CD4-positive, alpha-beta T cell treated with Interferon alpha-2 for 1 hour (primary cell): ENCODE measurements around the gene CRADD.
"Not testable (repeated sequence)": the region's sequence is repeated elsewhere in the genome, so short reads cannot be mapped to it uniquely, and the experiment has no call there.

Source experiments
- DNase-seq, 2 donors: peaks; one replicate each; pipeline ENCODE4 v3.0.0-alpha.2; 2020 to 2022

The CRADD gene

DNA sequence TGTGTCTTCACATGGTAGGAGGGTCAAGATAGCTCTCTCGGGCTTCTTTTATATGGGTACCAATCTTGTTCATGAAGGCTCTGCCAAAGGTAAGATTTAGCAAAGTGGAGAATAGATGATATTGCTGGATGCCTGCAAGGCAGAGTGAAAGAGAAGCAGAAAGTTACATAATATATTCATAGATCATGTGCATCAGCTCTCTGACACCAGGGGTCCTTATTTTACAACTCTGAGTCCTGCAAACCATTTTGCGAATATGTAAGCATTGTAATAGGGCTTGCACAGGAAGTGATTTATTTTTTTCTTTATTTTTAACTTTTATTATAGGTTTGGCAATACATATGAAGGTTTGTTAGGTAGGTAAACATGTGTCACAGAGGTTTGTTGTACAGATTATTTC lies 31.8 kb downstream of the CRADD start:
- no peak for DNase-seq

- DNase-seq = no peak
These were observed 32.2 kb downstream of the CRADD start for GRCh38 chr12:93709386-93709785.

DNA sequence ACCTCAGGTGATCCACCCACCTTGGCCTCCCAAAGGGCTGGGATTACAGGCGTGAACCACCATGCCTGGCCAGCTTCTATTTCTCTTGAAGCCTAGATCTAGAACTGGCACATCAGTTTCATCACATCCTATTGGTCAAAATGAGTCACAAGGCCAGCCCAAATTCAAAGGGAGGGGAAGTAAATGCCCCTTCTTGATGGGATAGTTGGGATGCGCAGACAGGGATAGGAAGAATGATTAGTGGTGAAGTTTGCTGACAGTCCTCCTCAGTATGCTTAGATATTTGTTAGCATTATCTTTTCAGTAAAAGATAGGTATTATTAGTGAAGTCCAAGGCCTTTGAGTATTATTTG lies 33.4 kb downstream of the CRADD start:
- no peak for DNase-seq

DNA sequence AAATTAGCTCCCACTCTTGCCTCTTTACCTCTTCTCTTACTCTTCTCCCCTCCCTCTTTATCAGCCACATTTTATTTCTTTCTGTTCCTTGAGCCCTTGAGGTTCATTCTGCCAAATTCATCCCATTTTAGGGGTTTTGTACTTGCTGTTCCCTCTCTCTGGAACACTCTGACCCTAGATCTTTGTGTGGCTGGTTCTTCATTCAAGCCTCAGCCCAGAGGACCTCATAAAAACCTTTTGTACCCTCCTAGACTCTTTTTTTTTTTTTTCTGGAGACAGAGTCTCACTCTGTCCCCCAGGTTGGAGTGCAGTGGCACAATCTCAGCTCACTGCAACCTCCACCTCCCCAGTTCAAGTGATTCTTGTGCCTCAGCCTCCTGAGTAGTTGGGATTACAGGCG lies 34.3 kb downstream of the CRADD start:
- DNase-seq = not testable (repeated sequence)

- DNase-seq = no peak
These were observed 35.0 kb downstream of the CRADD start for GRCh38 chr12:93712200-93712599.

DNA sequence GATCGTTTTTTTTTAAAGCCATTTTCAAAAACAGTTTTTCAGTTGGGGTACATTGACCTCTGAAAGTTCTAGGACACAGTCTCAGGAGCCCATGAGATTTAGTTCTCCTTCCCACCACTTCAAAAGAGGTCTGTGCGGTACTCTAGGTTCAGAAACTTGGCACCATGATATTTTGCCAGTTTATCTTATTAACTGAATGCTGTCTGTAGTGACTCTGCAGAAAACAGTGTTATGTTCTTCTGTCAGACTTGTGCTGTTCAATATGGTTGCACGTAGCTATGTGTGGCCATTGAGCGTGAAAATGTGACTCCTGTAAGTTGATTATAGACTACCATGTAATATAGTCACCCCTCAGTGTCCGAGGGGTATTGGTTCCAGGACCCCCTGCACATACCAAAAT lies 35.9 kb downstream of the CRADD start:
- no peak for DNase-seq

GRCh38 chr12:93713800-93714199 lies 36.6 kb downstream of the CRADD start:
- no peak for DNase-seq

DNA sequence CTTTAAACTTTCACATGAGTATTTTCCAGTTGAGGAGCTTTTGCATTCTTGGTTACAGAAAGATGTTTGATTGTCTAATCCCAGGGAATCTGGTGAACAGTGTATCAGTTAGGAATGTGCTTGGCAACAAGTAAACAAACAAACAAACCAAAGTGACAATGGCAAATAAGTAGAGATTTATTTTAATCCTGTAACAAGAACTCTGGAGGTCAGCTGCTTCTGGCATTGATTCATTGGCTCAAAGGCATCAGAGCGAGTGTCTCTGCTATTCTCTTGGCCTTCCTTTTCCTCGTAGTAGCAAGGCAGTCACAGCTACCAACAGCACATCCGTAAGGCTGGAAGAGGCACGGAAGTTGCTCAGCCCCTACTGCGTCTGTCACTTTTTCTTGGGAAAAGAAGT lies 37.2 kb downstream of the CRADD start:
- no peak for DNase-seq

GRCh38 chr12:93719710-93720109 lies 42.5 kb downstream of the CRADD start:
- no peak for DNase-seq

DNA sequence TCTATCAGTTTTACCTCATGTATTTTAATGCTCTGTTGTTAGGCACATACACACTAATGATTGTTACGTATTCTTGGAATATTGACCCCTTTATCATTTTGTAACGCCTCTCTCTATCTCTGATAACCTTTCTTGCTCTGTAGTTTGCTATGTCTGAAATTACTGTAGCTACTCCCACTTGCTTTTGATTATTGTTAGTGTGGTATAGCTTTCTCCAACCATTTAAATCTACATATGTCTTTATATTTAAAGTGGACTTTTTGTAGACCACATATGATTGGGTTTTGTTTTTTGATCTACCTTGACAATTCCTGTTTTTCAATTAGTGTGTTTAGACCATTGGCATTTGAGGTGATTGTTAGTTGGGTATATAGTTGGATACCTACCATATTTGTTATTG lies 43.4 kb downstream of the CRADD start:
- no peak for DNase-seq

- DNase-seq = no peak
These were observed 45.0 kb downstream of the CRADD start for GRCh38 chr12:93722179-93722578.

- no peak for DNase-seq
These were observed 45.8 kb downstream of the CRADD start for GRCh38 chr12:93722835-93723567.

DNA sequence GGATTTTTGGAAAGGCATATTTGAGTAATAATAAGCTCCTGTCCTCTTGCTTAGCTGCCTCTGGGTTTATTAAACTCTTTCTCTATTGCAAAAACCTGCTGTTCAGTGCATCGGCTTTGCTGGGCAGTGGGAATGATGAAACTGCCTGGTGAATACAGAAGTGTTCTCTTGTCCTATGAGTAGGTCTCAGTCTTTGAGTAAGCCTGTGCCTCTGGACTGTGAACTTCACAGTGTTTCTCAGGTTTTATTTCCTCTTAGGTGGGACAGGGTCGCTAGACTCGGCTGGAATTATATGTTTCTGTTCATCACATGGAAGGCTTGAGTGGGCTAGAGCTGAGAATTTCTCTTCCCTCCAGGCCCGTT lies 46.4 kb downstream of the CRADD start:
- DNase-seq = no peak

DNA sequence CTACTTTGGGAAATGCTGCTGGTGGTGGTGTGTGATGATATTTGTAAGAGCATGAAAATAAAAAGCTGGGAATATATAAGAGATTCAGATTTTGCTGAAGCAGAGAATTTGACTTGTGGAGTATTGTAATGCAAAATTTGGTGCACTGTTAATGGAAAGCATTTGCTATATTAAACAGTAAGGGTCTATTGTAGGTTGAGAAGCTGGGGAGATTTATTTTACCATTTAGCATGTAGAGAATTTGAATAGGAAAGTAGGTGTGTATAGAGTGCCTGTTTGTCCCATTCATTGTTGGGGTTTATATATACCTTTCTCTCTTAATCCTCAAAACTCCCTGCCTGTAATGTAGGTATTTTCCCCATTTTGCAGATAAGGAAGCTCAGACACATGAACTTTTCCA lies 48.4 kb downstream of the CRADD start:
- DNase-seq = no peak

- no peak for DNase-seq
These were observed 50.1 kb downstream of the CRADD start for GRCh38 chr12:93727195-93727811.

DNA sequence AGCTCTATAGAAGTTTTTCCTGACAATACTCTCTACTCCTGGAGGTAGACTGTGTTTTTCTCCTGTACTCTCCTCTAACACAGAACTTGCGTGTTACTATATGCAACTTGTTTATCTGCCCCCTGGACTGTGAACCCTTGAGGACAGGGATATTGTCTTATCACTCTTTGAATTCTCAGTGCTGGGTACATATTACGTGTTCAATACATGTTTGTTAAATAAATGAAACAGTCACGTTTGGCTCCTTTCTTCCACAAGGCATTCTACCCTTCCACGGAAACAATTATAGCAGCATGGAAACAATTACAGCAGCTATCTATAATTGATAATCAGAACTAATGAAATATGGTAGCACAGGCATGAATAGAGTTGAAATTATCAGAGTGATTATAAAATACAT lies 50.7 kb downstream of the CRADD start:
- DNase-seq = no peak

DNA sequence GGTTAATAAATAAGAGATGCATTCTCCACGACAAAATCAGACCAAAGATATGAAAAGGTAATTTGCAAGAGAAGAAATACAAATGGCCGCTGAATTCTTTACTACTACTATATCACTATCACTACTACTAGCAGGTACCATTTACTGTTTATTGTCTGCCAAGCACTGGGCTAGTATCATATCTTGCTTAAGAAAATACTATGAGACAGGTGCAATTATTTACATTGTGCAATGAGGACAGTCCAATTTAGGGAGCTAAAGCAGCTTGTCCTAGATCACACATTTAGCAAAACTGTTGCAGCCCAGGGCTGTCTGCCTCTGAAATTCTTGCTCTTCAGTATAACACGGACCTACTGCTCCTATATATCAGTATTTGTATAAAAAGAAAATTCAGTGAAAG lies 52.8 kb downstream of the CRADD start:
- DNase-seq = no peak

- peak in 1 of 2 donors; percentile 3 for DNase-seq
These were observed 56.2 kb downstream of the CRADD start for GRCh38 chr12:93733358-93733757.

- no peak for DNase-seq
These were observed 56.8 kb downstream of the CRADD start for GRCh38 chr12:93733928-93734327.

GRCh38 chr12:93734784-93735183 lies 57.6 kb downstream of the CRADD start:
- DNase-seq = no peak

DNA sequence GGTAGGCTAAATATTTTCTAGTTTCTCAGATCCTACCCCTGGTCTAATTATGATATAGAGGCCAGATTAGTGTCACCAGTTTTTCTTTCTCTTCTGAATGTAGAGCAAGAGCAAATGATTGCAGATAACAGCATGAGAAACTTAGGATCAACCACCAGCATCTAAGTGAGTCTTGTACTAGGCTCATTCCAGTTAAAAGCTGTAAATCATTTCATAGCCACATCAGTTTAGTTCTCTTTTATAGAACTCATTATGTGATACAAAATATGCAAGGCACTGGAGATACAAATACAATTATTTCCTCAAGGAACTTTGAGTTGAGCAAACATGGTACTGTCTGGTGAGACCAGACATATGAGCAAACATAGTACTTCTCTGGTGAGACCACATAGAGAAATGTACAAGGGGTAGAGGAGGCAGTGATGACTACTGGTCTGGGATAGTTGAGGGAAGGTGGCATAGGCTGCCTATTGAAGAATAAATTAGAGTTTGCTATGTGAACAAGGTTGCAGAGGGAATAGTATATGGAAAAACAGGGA lies 59.5 kb downstream of the CRADD start:
- no peak for DNase-seq

GRCh38 chr12:93737457-93738198 lies 60.5 kb downstream of the CRADD start:
- no peak for DNase-seq

- no peak for DNase-seq
These were observed 61.3 kb downstream of the CRADD start for GRCh38 chr12:93738199-93739058.
